ENCODE results near the gene ADGRA1. TPM values are rescaled to one million over a fixed set of nuclear protein-coding genes. Genes with fewer than 3 reads are reported as not detected.

Gene ADGRA1
- total and polyA plus RNA-seq, 2 of the 8 experiments (the other 6 are each of a cell fraction or from before 2014, with no cell fraction given), result 0.17 to 0.21 TPM

GRCh38 chr10:133042816-133043215 is 44.9 kb upstream of the ADGRA1 start (continued):
- TF ChIP-seq CHD7 (IDR thresholded peaks at IDR 0.05; ENCODE audit: insufficient replicate concordance, low read length), result no peak
- no peak for TF ChIP-seq RBBP5 (IDR thresholded peaks at IDR 0.05; ENCODE audit: borderline replicate concordance, low read depth, low read length)
- no peak for TF ChIP-seq MAFK (IDR thresholded peaks at IDR 0.05; ENCODE audit: low read depth, low read length)
- TF ChIP-seq SAP30 (IDR thresholded peaks at IDR 0.05; ENCODE audit: insufficient read depth, insufficient replicate concordance, low read length), result no peak
- TF ChIP-seq SIN3A (conservative IDR thresholded peaks at IDR 0.05 in 1 of 2, IDR thresholded peaks at IDR 0.05 in 1 of 2; ENCODE audit: low read depth in 1 of 2, low read length in 2 of 2), result no peak
- TF ChIP-seq TAF7 (optimal IDR thresholded peaks at IDR 0.05; ENCODE audit: borderline replicate concordance, low read depth, low read length), result no peak
- TF ChIP-seq CHD1 (IDR thresholded peaks at IDR 0.05; ENCODE audit: low read depth, low read length), result no peak
- no peak for TF ChIP-seq SP1 (IDR thresholded peaks at IDR 0.05; ENCODE audit: low read depth, low read length)
- no peak for TF ChIP-seq CREB1 (IDR thresholded peaks at IDR 0.05)
- no peak for TF ChIP-seq RFX5 (IDR thresholded peaks at IDR 0.05; ENCODE audit: borderline replicate concordance, low read depth, low read length)
